H9 (cell line): ENCODE data around the gene GPC6. TPM values are rescaled to one million over a fixed set of nuclear protein-coding genes. Genes with fewer than 3 reads are reported as not detected.

Experiments used
- DNase-seq: peaks from one replicate; pipeline ENCODE4 v3.0.0-alpha.2; 2017
- H2AFZ ChIP-seq: one replicate; pipeline ENCODE4 v1.6.1; 2013; ENCODE audit warnings: mild to moderate bottlenecking, low read length, control low read depth, moderate library complexity
- H2AK5ac ChIP-seq: 2 replicates; pipeline ENCODE4 v1.6.1; 2013; ENCODE audit warnings: low read length, control low read depth, mixed read lengths; ENCODE audit not compliant: insufficient read length
- H2BK120ac ChIP-seq: one replicate; pipeline ENCODE4 v1.6.1; 2013; ENCODE audit warnings: low read depth, mild to moderate bottlenecking, low read length, control low read depth, inconsistent platforms; ENCODE audit not compliant: poor library complexity, severe bottlenecking
- H2BK12ac ChIP-seq: 2 replicates; pipeline ENCODE4 v1.6.1; 2013; ENCODE audit warnings: low read length, control low read depth, mixed read lengths, low read depth; ENCODE audit not compliant: insufficient read length
- H2BK15ac ChIP-seq: 2 replicates; pipeline ENCODE4 v1.6.1; 2013; ENCODE audit warnings: low read depth, low read length, control low read depth
- H2BK20ac ChIP-seq: one replicate; pipeline ENCODE4 v1.6.1; 2013; ENCODE audit warnings: low read depth, mild to moderate bottlenecking, low read length, control low read depth, inconsistent platforms; ENCODE audit not compliant: poor library complexity, severe bottlenecking
- H2BK5ac ChIP-seq: 2 replicates; pipeline ENCODE4 v1.6.1; 2013; ENCODE audit warnings: low read length, control low read depth, mixed read lengths; ENCODE audit not compliant: insufficient read length
- H3K14ac ChIP-seq: 2 replicates; pipeline ENCODE4 v1.6.1; 2013; ENCODE audit warnings: low read length, control low read depth; ENCODE audit not compliant: insufficient read depth
- H3K18ac ChIP-seq: 2 replicates; pipeline ENCODE4 v1.6.1; 2013; ENCODE audit warnings: low read depth, mild to moderate bottlenecking, mixed read lengths, low read length, control low read depth; ENCODE audit not compliant: insufficient read length
- H3K23ac ChIP-seq: 2 replicates; pipeline ENCODE4 v1.6.1; 2013; ENCODE audit warnings: low read length, control low read depth, mixed read lengths, low read depth; ENCODE audit not compliant: insufficient read length
- H3K23me2 ChIP-seq: 2 replicates; pipeline ENCODE4 v1.6.1; 2013; ENCODE audit warnings: low read depth, mild to moderate bottlenecking, mixed read lengths, low read length, control low read depth; ENCODE audit not compliant: insufficient read length, poor library complexity, severe bottlenecking
- H3K27ac ChIP-seq: 2 replicates; pipeline ENCODE4 v1.5.1; 2013; ENCODE audit warnings: low read length, control low read depth, mixed read lengths, low read depth; ENCODE audit not compliant: insufficient read length
- H3K27me3 ChIP-seq: 2 replicates; pipeline ENCODE4 v1.6.1; 2013; ENCODE audit warnings: low read length, control low read depth, inconsistent platforms; ENCODE audit not compliant: insufficient read depth
- H3K4ac ChIP-seq: 2 replicates; pipeline ENCODE4 v1.6.1; 2013; ENCODE audit warnings: low read depth, mild to moderate bottlenecking, control low read depth, inconsistent platforms, low read length, moderate library complexity
- H3K4me1 ChIP-seq: 2 replicates; pipeline ENCODE4 v1.6.1; 2013; ENCODE audit warnings: low read length, control low read depth, inconsistent platforms; ENCODE audit not compliant: insufficient read depth
- H3K4me2 ChIP-seq: 2 replicates; pipeline ENCODE4 v1.6.1; 2013; ENCODE audit warnings: low read length, control low read depth, mixed read lengths; ENCODE audit not compliant: insufficient read length, insufficient read depth
- H3K56ac ChIP-seq: 2 replicates; pipeline ENCODE4 v1.6.1; 2013; ENCODE audit warnings: low read depth, mild to moderate bottlenecking, mixed read lengths, low read length, control low read depth; ENCODE audit not compliant: insufficient read length
- H3K79me1 ChIP-seq: 2 replicates; pipeline ENCODE4 v1.6.1; 2013; ENCODE audit warnings: low read depth, mild to moderate bottlenecking, moderate library complexity, low read length, control low read depth, inconsistent platforms; ENCODE audit not compliant: insufficient read depth, poor library complexity, severe bottlenecking
- H3K79me2 ChIP-seq: 2 replicates; pipeline ENCODE4 v1.6.1; 2013; ENCODE audit warnings: low read length, control low read depth, inconsistent platforms; ENCODE audit not compliant: insufficient read depth
- H3K9ac ChIP-seq: 2 replicates; pipeline ENCODE4 v1.6.1; 2013; ENCODE audit warnings: low read length, control low read depth, mixed read lengths; ENCODE audit not compliant: insufficient read length; ENCODE audit errors: extremely low read depth
- H3K9me3 ChIP-seq: one replicate; pipeline ENCODE4 v1.6.1; 2013; ENCODE audit warnings: low read depth, low read length, inconsistent platforms; ENCODE audit not compliant: control insufficient read depth
- H3T11ph ChIP-seq: one replicate; pipeline ENCODE4 v1.6.1; 2013; ENCODE audit warnings: mild to moderate bottlenecking, low read length, control low read depth, inconsistent platforms
- H4K20me1 ChIP-seq: one replicate; pipeline ENCODE4 v1.6.1; 2013; ENCODE audit not compliant: control insufficient read depth, insufficient read length, insufficient read depth
- H4K5ac ChIP-seq: 2 replicates; pipeline ENCODE4 v1.6.1; 2013; ENCODE audit warnings: low read depth, mild to moderate bottlenecking, mixed read lengths, low read length, control low read depth; ENCODE audit not compliant: insufficient read length
- H4K8ac ChIP-seq: replicated peaks from 2 replicates; pipeline ENCODE4 v1.6.1; 2013; ENCODE audit warnings: low read length, control low read depth, mixed read lengths, low read depth; ENCODE audit not compliant: insufficient read length
- H4K91ac ChIP-seq: 2 replicates; pipeline ENCODE4 v1.6.1; 2013; ENCODE audit warnings: low read depth, mild to moderate bottlenecking, moderate library complexity, mixed read lengths, low read length, control low read depth; ENCODE audit not compliant: insufficient read length
- H3K27ac Mint-ChIP-seq, 3 experiments: 2 replicates in 2 of 3; 3 replicates in 1 of 3; pipeline ENCODE4 v1.8.0; 2020 to 2021; ENCODE audit warnings: mixed read lengths in 3 of 3, mild to moderate bottlenecking in 1 of 3, moderate library complexity in 1 of 3
- H3K27me3 Mint-ChIP-seq: 2 replicates; pipeline ENCODE4 v1.8.0; 2021; ENCODE audit warnings: low read depth, mild to moderate bottlenecking, moderate library complexity, mixed read lengths
- H3K36me3 Mint-ChIP-seq, 3 experiments: 2 replicates in 2 of 3; 3 replicates in 1 of 3; pipeline ENCODE4 v1.8.0; 2020 to 2021; ENCODE audit warnings: low read depth in 3 of 3, mixed read lengths in 3 of 3; ENCODE audit not compliant: insufficient read depth in 1 of 3
- H3K4me1 Mint-ChIP-seq, 2 experiments: 2 replicates each; pipeline ENCODE4 v1.8.0; 2020; ENCODE audit warnings: mixed read lengths in 2 of 2
- H3K4me3 Mint-ChIP-seq, 2 experiments: 2 replicates in 1 of 2; 3 replicates in 1 of 2; pipeline ENCODE4 v1.8.0; 2020 to 2021; ENCODE audit warnings: mild to moderate bottlenecking in 2 of 2, mixed read lengths in 2 of 2, moderate library complexity in 1 of 2
- H3K9me3 Mint-ChIP-seq, 2 experiments: 2 replicates in 1 of 2; 3 replicates in 1 of 2; pipeline ENCODE4 v1.8.0; 2020; ENCODE audit warnings: mild to moderate bottlenecking in 2 of 2, mixed read lengths in 2 of 2, moderate library complexity in 1 of 2
- CTCF ChIP-seq: fragments of 200-600 bp; sonication (generic); conservative IDR thresholded peaks from 3 replicates; pipeline ENCODE4 v1.8.0; 2021; ENCODE audit warnings: antibody characterized with exemption, mild to moderate bottlenecking
- WGBS: extraction: QIAGEN DNeasy Blood & Tissue Kit; methylation state at CpG from one replicate; pipeline ENCODE4 v1.1.7; 2013; ENCODE audit warnings: missing lambda C conversion rate, low lambda C conversion rate, mixed read lengths; ENCODE audit not compliant: insufficient read length; ENCODE audit errors: extremely low coverage; 5-methylcytosine and 5-hydroxymethylcytosine counted together
- total RNA-seq: library from RNA; stranded (reverse); gene quantifications from 2 replicates; pipeline ENCODE4 v1.2.1, GENCODE V29; 2021

GPC6 gene
- total RNA-seq, 1 experiment from 2014 or later: 15.6 TPM

GRCh38 chr13:94014461-94014860 is 787.9 kb downstream of the GPC6 start:
- no peak overlapping the region for H2AFZ ChIP-seq
- H3K4me1 ChIP-seq: no peaks in the 10 kb centered on the region
- H4K5ac ChIP-seq: no peak overlapping the region
- H3K4me3 Mint-ChIP-seq: no peak overlapping the region
- no peak overlapping the region for H3K14ac ChIP-seq
- no peak overlapping the region for H2BK120ac ChIP-seq
- no peaks in the 10 kb centered on the region for H3K23me2 ChIP-seq
- H3K56ac ChIP-seq: no peak overlapping the region
- H3K4ac ChIP-seq: no peak overlapping the region
- H2BK5ac ChIP-seq: no peak overlapping the region
- H3K27me3 ChIP-seq: no peaks in the 10 kb centered on the region
- H3K4me2 ChIP-seq: no peak overlapping the region
- no peaks in the 10 kb centered on the region for H3K9me3 ChIP-seq
- H4K8ac ChIP-seq: no peak overlapping the region
- H2BK20ac ChIP-seq: no peak overlapping the region
- H3K79me1 ChIP-seq: no peaks in the 10 kb centered on the region
- no peak overlapping the region for H2BK15ac ChIP-seq
- no peak for TF ChIP-seq CTCF
- no peak overlapping the region for H3T11ph ChIP-seq
- no CpG with 5 or more reads among the region's 2 CpGs for WGBS
- H3K27ac Mint-ChIP-seq: no peak overlapping the region
- no peaks in the 10 kb centered on the region for H4K20me1 ChIP-seq
- no peak overlapping the region for H3K27ac ChIP-seq
- H3K27me3 Mint-ChIP-seq: no peaks in the 10 kb centered on the region
- H3K18ac ChIP-seq: no peak overlapping the region
- H4K91ac ChIP-seq: no peak overlapping the region
- no peak overlapping the region for H3K9ac ChIP-seq
- no peaks in the 10 kb centered on the region for H3K79me2 ChIP-seq
- no peak overlapping the region for H2BK12ac ChIP-seq
- no peak overlapping the region for H2AK5ac ChIP-seq
- H3K9me3 Mint-ChIP-seq: no peaks in the 10 kb centered on the region
- no peak overlapping the region for H3K23ac ChIP-seq
- H3K4me1 Mint-ChIP-seq: no peaks in the 10 kb centered on the region
- no peaks in the 10 kb centered on the region for H3K36me3 Mint-ChIP-seq
- no peak for DNase-seq
